Stomach (tissue), 4 donors: ENCODE measurements around the gene EXOC3L2.

Experiments used
- EP300 ChIP-seq: sonication (generic); formaldehyde crosslinking; IDR thresholded peaks from one replicate; pipeline ENCODE4 v1.6.1; 2017; ENCODE audit warnings: antibody characterized with exemption
- POLR2A ChIP-seq, 4 donors: fragments of 450-650 bp; IDR thresholded peaks; one replicate each; pipeline ENCODE4 v1.6.1; 2016; ENCODE audit warnings: antibody characterized with exemption in 4 of 4, control low read depth in 2 of 4, mild to moderate bottlenecking in 1 of 4, moderate library complexity in 1 of 4
- POLR2AphosphoS5 ChIP-seq, 3 donors: sonication (generic); formaldehyde crosslinking; IDR thresholded peaks; one replicate each; pipeline ENCODE4 v1.6.1; 2016; ENCODE audit warnings: antibody characterized with exemption in 3 of 3
- TF ChIP-seq, protein P1 (sequence below), 7 experiments: fragments of 450-650 bp in 4 of 7; fragments of 200-600 bp in 3 of 7; sonication (generic) in 3 of 7; IDR thresholded peaks; one replicate each; pipeline ENCODE4 v1.5.1; 2016 to 2019; ENCODE audit warnings: antibody characterized with exemption in 7 of 7, control low read depth in 2 of 7, mild to moderate bottlenecking in 1 of 7

DNA sequence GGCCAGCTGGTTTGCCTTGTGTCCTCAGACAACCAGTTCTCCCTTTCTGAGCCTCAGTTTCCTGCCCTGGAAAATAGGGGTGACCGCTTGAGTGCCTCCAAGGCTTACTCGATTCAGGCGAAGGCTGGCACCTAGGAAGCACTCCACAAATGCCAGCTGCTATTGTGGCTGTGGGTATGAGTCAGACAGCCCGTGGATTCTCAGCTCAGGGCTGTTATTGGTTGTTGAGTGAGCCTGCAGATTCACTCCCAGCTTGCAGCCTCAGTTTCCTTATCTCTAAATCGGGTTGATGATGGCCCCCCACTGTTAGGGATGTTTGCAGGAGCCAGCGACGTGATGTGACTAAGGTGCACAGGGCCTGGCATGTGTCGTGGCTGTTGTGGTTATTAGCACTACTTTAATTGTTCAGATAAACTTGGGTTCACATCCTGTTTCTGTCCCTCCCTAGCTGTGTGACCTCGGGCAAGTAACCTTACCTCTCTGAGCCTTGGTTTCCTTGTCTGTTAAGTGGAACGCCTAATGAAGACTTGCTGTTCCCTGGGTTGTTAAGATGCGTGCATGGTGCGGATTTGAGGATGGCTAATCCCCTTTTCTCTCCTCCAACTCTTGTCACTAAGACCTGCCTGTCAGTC is 8.3 kb upstream of the EXOC3L2 start:
- TF ChIP-seq, protein P1, sequence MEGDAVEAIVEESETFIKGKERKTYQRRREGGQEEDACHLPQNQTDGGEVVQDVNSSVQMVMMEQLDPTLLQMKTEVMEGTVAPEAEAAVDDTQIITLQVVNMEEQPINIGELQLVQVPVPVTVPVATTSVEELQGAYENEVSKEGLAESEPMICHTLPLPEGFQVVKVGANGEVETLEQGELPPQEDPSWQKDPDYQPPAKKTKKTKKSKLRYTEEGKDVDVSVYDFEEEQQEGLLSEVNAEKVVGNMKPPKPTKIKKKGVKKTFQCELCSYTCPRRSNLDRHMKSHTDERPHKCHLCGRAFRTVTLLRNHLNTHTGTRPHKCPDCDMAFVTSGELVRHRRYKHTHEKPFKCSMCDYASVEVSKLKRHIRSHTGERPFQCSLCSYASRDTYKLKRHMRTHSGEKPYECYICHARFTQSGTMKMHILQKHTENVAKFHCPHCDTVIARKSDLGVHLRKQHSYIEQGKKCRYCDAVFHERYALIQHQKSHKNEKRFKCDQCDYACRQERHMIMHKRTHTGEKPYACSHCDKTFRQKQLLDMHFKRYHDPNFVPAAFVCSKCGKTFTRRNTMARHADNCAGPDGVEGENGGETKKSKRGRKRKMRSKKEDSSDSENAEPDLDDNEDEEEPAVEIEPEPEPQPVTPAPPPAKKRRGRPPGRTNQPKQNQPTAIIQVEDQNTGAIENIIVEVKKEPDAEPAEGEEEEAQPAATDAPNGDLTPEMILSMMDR (IDR thresholded peaks at IDR 0.05): no peak
- TF ChIP-seq POLR2AphosphoS5 (IDR thresholded peaks at IDR 0.05) (no peak), EP300 (no peak), POLR2A (IDR thresholded peaks at IDR 0.05) (no peak)
